ENCODE data around the gene PAPOLB.

DNA sequence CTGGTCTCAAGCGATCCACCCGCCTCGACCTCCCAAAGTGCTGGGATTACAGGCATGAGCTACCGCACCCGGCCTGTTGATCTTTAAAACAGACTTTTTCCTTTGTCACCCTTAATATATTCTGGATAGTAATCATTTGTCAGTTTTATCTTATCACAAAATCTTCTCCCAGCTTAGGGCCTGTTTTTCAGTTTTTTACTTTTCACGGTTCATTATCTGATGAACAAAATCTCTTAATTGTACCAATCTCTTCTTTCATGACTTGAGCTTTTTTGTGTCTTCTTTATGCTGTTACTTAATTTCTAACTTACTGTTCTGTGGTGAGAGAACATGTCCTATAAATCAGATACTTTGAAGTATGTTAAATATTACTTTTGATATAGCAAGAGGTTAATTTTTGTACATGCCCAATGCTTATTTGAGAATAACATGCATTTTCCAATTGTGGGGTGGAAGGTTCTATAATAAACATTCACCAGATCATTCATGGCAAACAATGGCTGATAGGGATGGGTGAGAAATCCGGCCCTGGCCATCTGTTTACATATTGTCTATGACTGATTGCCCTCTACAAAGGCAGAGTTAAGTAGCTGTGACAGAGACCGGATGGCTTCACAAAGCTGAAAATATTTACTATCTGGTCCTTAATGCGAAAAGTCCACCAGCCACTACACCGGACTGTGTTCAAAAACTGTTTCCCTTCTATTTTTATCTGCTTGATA lies 5.3 kb downstream of the PAPOLB start:
- TF ChIP-seq CTCF (IDR thresholded peaks at IDR 0.05) = no peak
- TF ChIP-seq POLR2A (IDR thresholded peaks at IDR 0.05) = no peak
- no peak for TF ChIP-seq POLR2AphosphoS5 (IDR thresholded peaks at IDR 0.05)
- TF ChIP-seq EP300 (IDR thresholded peaks at IDR 0.05) = no peak

Data from upper lobe of left lung (tissue), 4 donors.